LoVo (cell line): Measurements from ENCODE around the gene SPATA46.
A peak's percentile ranks its signal among the peaks of the same experiment; 100 is the strongest.

ENCODE experiments used
- DNase-seq: peaks from one replicate; pipeline ENCODE4 v3.0.0-alpha.2; 2016; ENCODE audit warnings: low spot score

Gene SPATA46

DNA sequence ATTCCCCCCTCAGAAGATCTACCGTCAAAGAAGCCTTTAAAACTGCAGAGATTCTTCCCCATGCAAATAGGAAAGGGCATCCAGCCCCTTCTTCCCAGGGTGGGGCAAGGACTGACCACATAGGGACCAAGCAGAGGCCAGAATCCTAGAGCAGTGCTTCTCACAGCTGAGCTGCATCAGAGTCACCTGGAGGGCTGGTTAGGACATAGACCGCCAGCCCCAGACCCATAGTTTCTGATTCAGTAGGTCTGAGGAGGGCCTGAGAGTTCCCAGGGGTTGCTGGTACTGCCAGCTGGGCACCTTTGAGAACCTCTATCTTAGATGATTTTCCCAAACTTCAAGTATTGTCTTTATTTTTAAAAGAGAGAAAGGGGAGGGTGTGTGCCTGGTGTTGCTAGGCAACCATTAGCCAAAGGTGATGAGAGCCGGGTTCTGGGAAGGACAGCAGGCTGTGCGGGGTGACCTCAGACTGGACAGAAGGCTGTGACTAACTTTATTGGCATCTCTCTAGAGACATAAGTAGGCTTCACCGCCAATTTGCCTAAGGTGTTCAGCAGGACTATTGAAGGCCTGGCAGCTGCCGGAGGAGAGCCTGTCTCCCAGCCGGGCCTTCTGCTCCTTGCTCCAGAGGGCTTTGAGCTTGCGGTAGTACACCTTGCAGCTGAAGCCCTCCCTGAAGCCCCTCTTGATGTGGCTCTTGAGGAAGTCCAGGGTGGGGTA, 3.0 kb downstream of the SPATA46 start:
- DNase-seq, result peak; percentile 54

DNA sequence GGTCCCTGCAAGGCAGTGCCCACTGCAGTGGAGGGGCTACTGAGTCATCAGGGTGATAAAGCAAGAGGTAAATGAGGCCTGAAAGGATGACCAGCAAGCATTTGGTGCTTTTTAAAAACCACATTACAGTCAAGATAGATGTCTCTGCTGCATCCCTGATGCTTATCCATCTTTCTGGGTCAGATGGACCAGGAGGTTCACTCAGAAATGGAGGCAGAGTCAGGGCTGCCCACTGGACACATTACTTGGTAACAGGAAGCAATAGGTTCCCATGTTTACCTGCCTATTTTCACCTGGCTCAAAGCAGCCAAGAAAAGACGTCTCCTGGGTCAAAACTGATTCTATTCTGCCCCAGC, 3.6 kb downstream of the SPATA46 start:
- DNase-seq, result no peak

DNA sequence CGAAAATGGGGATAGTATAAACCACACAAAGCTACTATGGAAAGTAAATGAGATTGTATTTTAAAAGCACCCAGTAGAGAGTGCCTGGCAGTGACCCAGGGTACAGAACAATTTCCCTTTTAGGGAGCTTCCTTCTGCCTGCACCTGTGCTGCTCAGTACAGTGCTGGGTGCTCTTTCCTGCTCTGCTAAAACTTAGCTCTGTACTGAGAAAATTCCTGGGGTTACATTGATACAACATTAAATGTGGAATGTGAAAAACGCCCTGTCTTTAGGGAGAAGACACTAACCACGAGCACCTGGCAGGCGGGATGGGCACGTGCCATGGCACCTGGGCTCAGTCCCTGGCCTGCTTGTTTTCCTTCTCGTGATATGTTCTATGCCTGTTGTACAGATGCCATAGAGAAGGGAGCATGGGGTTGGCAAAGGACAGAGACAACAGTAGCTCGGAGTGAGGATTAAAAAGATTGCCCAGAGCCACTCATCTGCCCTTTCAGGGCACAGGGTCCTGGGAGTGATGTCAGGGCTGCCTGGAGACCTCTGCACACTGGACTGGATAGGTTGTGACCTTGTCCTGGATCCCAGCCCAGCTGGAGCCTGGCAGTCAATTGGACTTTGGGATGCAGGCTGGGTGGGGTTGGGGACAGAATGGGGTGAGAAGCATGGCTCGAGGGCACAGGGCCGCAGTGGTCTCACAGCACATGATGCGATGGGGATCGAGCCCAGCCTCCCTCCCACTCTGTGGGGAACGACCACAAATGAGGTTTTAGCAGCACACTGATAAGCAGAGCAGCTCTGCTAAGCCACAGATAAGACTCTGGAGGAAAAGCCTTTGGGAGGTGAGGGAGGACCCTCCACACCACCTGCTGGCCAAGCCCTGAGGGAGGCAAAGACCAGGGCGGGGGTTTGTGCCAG, 4.2 kb downstream of the SPATA46 start:
- DNase-seq, result peak; percentile 43

DNA sequence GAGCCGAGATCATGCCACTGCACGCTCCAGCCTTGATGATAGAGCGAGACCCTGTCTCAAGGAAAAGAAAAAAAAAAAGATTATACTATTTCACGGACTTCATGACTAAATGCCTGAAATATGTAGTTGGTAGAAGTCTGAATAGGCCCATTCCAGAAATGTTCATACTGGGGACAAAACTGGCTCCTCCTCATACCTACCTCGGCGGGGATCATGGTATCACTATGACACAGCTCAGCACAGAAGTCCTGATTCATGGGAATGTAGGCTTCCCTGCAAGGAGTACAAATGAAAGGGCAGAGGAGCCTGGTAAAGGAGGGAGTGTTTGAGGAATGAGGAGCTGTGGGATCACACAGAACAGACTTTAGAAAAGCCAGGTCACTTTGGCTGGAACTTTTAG, 5.0 kb downstream of the SPATA46 start:
- DNase-seq, result no peak

DNA sequence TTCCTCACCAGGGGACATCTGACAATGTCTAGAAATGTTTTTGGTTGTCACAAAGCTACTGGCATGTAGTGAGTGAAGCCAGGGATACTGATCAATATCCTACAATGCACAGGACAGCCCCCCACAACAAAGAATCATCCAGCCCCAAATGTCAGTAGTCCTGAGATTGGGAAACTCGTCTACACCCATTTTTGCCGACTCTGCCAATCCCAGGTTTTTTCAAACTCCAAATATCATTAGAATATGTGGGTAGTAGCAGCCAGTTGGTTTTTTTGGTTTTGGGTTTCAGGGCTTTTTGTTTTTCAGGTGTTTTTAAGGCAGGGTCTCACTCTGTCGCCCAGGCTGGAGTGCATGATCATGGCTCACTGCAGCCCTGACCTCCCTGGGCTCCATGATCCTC, 5.9 kb downstream of the SPATA46 start:
- no peak for DNase-seq

DNA sequence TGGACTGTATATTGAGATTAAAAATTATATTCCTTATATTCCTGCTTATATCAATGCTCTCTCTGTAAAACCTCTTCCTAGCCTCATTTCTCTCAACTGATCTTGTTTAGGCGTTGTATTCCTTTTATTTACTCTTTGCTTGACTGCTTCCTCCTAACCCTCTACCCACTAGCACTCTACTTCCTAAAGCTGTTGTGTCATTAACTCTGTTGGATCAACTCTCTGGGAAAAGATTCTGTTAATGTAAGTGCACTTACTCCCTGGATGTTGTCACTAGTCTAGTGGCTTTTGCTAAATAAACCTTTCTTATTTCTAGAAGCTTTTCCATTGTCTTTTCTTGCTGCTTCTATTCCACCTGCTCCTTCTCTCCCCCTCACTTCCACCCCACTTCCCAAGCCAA, 6.5 kb downstream of the SPATA46 start:
- DNase-seq, result no peak

DNA sequence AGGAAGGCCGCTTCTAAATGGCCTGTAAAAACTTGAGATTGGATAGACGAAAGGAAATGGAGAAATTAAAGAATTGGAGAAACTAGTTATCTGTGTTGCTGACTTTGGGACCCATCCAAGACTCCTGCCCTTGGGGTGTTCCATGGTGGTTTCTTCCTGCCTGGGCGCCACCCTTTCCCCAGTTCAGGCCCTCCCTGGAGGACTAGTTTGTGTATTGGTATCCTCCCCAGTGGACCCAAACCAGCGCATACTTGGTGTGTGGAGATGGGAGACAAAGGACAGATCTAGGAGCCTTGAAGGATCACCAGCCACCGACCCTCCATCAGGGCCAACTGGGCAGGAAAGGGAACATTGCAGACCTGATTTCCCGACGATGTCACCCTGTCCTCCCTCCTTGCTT, 7.1 kb downstream of the SPATA46 start:
- no peak for DNase-seq

DNA sequence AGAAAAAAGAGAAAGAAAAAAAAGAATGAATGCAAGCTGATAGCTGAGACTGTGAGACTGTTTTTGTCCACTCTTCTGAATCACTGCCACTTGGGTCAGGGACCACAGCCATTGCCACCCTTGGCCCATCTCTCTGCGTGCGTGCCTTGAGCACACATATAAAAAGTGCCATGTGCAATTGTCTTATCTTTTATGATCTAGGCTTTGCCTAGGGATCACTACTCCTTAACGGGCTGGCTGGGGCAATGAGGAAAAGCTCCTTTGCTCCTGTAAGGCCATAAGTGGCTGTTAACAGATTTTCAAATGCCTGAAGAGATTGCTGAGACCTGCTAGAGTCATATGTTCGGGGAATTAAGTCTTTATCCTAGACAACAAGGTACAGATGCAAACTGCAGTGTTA, 8.2 kb downstream of the SPATA46 start:
- DNase-seq, result peak; percentile 40

DNA sequence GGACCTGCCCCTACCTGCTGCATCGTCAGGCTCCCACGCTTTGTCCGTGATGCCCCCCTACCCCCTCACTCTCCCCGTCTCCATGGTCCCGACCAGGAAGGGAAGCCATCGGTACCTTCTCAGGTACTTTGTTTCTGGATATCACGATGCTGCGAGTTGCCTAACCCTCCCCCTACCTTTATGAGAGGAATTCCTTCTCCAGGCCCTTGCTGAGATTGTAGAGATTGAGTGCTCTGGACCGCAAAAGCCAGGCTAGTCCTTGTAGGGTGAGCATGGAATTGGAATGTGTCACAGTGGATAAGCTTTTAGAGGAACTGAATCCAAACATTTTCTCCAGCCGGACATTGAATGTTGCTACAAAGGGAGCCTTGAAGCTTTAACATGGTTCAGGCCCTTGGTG, 8.9 kb downstream of the SPATA46 start:
- DNase-seq, result no peak

DNA sequence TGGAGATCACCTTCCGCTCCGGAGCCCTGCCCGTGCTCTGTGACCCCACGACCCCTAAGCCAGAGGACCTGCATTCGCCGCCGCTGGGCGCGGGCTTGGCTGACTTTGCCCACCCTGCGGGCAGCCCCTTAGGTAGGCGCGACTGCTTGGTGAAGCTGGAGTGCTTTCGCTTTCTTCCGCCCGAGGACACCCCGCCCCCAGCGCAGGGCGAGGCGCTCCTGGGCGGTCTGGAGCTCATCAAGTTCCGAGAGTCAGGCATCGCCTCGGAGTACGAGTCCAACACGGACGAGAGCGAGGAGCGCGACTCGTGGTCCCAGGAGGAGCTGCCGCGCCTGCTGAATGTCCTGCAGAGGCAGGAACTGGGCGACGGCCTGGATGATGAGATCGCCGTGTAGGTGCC, 9.6 kb downstream of the SPATA46 start:
- DNase-seq, result no peak

DNA sequence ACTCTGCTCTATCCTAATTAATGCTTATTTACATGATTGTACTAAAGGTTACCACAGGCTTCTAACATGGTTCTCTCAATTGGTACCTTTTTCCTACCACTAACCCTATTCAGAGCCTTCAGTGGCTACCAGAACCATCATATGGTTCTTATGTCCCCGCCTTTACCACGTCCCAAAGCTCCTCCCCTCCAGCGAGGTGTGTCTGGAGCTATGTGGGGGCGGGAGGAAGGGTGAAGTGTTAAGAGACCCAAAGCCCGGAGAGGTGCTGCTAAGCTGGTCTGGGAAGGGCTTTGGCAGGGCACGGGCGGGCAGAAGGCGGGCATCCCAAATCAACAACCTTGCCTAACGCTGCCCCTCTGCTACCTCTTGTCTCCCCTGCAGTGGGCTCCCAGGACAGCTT, 10.0 kb downstream of the SPATA46 start:
- DNase-seq, result no peak

DNA sequence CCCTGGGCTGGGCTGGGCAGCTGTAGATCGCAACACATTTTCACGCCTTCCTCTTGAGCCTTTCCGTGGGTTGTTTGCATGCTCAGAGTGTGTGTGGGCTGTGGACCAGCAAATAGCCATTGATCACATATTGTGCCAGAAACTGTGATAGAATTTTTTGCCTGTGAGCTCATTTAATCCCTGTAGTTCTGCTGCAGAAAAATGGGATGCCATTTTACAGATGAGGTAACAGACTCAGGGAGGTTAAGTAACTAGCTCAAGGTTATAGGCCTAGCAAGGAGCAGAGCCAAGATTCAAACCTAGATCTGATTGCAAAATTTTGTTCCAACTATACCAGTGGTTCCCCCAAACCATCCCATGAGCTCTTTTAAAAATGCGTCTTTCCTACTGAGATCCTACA, 10.5 kb downstream of the SPATA46 start:
- DNase-seq, result no peak

DNA sequence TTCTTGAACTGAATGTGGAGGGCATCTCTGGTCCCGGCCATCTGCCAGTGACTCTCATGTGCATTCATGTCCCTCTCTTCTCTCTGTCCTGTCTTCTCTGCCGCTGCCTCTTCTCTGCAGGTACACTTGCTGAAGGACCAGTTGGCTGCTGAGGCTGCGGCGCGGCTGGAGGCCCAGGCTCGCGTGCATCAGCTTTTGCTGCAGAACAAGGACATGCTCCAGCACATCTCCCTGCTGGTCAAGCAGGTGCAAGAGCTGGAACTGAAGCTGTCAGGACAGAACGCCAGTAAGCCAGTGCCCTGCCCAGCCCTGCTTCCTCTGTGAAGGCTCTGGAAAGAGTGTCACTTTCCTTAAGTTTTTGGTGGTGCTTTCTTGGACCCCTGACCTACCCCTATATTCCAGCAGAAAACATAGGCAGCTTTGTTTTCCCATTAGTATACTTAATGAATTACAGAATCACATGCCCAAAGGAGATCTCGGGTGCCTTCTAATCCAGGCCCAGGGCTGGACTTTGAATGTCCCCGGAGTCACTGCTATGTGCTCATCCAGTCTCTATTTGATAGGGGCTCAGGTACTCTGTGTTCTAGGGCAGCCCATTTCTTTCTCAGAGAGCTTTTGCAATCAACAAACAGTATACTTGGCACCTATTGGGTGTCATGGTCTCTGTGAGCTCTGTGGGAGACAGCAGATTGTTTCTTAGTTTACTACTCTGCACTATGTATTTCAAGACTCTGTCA, 11.2 kb downstream of the SPATA46 start:
- no peak for DNase-seq

DNA sequence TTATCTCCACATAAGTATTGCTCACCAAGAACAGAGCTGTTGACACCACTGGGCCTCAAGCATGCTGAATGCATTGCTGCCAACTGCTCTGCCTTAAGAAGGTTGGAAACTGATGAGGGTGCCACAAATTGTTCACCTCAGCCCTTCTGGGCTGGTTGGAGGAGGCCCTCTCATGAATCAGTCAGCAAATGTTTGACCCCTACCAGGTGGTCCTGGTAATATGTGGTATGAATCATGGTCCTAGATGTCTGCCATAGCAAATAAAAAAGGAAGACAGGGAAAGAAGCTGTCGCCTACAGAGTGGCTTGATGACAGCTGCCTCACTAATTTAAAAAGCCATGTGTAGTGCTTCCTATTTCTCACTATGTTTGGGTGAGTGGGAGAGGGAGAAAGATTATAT, 12.2 kb downstream of the SPATA46 start:
- no peak for DNase-seq

DNA sequence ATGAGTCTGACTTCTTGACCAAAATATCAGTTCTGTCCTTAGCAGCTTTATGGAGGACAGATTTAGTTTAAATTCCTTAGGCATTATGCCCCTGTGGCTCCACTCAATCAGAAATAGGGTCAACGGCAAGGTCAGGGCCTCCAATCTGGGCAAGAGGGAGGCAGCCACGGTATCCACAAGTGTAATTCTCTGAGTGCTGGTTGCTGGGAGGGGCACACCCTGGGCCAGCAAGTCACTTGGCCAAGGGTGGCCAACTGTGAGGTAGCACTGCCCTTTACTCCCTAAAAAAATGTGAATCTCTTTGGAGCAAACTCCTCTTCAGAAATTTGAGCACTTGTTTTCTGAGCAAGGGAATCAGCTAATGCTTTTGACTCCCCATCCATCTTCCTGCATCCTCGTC, 12.8 kb downstream of the SPATA46 start:
- no peak for DNase-seq

DNA sequence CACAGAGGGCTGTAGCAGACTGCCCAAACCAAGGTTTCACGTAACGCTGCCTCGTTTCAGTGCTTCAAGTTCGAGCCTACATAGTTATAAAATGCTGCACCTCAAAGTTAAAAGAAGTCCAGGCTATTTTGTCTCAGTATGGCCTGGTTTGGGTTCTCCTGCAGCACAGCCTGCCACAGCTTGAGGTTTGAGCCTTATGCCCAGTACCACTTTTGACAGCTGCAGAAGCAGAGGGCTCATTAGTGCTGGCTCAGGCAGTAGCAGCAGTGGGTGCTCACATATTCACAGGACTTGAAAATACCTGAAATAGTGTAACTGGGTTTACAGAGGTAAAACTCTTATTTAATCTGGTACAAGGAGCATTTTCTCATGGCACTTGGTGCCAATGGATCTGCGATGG, 15.3 kb downstream of the SPATA46 start:
- no peak for DNase-seq

DNA sequence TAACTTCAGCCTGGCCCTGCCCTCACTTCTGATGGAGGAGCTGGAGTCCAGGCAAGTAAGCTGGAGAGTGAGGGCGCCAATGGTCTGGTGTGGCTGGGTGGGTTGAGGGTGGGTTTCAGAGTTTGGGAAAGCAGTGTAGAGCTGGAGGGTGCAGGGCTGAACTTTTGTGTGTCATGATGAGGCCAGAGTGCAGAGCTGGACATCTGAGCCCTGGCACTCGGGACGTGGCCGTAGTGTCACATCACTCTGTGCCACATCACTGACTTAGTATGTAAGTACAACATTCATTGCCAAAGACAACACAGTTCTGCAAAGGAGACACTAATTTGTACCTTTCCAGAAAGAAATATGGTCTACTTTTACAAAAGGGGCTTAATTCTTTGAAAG, 15.8 kb downstream of the SPATA46 start:
- DNase-seq, result no peak

DNA sequence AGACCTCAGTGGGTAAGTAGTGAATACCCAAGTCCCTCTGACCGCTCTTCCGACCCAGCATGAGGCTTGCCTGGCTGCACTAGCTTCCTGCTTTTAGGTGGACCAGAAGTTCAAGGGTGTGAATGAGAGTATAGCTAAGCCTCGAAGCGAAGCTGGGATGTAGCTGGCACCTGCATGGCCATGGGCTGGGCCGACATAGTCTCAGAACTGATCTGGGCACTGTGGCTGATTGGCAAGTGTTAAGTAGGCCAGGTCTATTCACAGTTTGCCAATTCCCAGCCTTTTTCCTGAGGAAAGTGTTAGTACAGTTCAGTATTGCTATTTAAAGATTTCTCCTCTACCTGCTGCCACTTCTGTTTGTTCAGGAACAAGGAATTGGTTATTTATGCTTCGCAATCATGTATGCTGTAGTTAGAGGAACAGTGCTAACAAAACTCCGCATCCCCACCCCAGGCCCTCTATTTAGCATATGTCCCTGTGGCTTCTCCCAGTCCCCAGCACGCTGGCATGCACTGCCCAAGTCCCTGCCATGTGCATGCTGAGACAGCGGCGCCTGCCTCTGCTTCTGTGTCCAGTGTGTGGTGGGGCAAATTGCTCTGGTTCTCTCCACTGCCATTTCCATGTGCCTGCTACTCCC, 16.3 kb downstream of the SPATA46 start:
- DNase-seq, result no peak

DNA sequence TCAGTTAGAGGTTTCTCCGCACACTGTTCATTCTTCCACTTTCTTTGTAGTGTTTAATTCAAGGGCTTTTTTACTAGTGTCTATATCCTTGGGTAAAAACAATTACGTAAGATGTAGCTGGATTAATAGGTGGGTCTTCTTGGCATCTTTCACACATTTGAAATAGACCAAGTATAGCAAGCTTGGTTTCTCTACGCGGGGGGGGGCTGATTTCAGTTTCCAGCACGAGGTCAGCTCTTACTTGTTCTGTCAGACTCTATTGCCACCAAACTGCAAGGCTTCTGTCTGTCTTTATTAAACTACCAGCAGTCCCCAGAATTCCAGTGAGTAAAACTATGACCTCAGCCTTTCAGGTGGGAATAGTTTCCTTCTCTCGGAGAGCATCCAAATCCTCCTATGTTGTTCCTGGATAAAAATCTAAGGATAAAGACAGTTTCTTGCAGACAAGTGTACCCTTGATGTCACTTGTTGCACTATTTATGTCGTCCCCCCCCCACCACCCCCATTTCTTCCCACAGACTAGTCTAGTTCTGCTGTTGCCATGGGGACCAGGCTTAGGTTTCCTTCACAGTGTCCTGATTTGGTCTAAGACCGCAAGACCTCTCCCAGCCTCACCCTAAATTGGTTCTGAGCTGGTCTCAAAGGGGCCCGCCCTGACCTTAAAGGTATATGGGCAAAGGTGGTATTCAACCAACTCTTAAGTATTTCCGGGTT, 17.0 kb downstream of the SPATA46 start:
- no peak for DNase-seq

DNA sequence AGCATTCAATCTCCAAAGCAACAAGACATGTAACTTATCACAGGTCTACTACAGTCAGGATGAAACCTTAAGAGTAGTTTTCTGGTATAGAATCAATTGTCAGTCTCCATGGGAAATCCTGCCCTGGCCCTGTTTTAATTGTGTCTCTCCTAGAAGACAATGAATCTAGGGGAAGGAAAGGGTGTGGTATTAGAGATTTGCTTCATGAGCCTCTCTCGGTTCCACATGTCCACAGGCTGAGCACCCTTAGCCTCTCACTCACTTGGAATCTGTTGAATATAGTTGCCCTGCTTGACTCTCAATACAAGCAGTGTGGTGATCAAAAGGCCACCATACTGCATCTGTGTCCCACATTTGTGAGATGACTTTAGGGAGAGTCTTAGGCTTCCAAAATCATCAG, 17.7 kb downstream of the SPATA46 start:
- DNase-seq, result no peak

DNA sequence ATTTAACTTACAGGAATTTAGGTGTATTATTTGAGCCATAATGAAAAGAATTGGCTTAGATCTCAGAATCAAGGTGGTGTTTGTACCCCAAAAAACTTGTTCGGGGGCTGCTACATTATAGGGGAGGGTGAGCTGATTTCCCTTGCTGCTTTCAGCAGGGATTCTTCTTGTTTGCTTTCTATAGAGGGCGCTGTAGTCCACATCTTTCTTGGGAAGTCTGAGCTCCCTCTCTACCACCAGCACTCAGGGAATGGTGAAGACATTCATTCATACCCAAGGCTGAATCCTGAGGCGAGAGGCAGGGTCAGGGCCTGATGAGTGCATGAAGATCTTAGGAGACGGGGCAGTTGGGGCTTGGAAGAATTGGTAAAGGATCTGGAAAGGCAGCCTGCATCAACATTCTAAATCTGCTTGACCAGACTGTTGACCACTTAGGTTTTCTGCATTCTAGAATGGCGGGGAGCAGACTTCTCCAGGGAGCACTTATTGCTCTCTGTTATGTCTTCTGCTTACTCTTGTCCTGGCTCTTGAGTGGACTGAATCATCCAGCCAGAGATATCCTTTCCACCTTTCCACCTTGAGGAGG, 18.9 kb downstream of the SPATA46 start:
- no peak for DNase-seq
